A673 (cell line): Measurements from ENCODE around the gene AKAP12. TPM values are rescaled to one million over a fixed set of nuclear protein-coding genes. Genes with fewer than 3 reads are reported as not detected.

Source experiments
- BruUV-seq: library from RNA; stranded (reverse); fragments of 400-500 nt; replicated peaks from 2 replicates; lab custom pipeline; 2021; lab: Mats Ljungman, UMichigan
- CTCF ChIA-PET: fragments of 300-600 bp; sonication (Branson Sonifier 250); formaldehyde crosslinking; loops from one replicate; lab custom pipeline; 2022; ENCODE audit warnings: antibody characterized with exemption; lab: Charles Lee
- POLR2A ChIA-PET: fragments of 300-600 bp; sonication (Branson Sonifier 250); formaldehyde crosslinking; loops from one replicate; lab custom pipeline; 2022; ENCODE audit warnings: antibody characterized with exemption; ENCODE audit not compliant: low non-redundant PET; lab: Charles Lee
- DNase-seq: peaks from one replicate; pipeline ENCODE4 v3.0.0-alpha.2; 2015; ENCODE audit warnings: low spot score
- H3K27ac ChIP-seq: fragments of 200-600 bp; sonication (generic); 2 replicates; pipeline ENCODE4 v1.5.1; 2016; ENCODE audit warnings: mixed run types, low read depth, mild to moderate bottlenecking, mixed read lengths, antibody characterized with exemption, low read length; ENCODE audit not compliant: poor library complexity, severe bottlenecking
- H3K27me3 ChIP-seq: fragments of 200-600 bp; sonication (generic); replicated peaks from 2 replicates; pipeline ENCODE4 v1.6.1; 2017; ENCODE audit warnings: mixed run types, low read depth, mild to moderate bottlenecking, mixed read lengths, antibody characterized with exemption, low read length; ENCODE audit not compliant: insufficient read depth, poor library complexity
- H3K36me3 ChIP-seq: fragments of 200-600 bp; sonication (generic); 2 replicates; pipeline ENCODE4 v1.6.1; 2016; ENCODE audit warnings: mixed run types, mild to moderate bottlenecking, mixed read lengths, antibody characterized with exemption, low read length; ENCODE audit not compliant: insufficient read depth, poor library complexity, severe bottlenecking
- H3K4me1 ChIP-seq: fragments of 200-600 bp; sonication (generic); 2 replicates; pipeline ENCODE4 v1.6.1; 2017; ENCODE audit warnings: mixed run types, mild to moderate bottlenecking, mixed read lengths, antibody characterized with exemption, low read length; ENCODE audit not compliant: insufficient read depth, poor library complexity, severe bottlenecking
- H3K4me3 ChIP-seq: fragments of 200-600 bp; sonication (generic); 2 replicates; pipeline ENCODE4 v1.5.1; 2016; ENCODE audit warnings: low read depth, mixed run types, mild to moderate bottlenecking, mixed read lengths, low read length; ENCODE audit not compliant: poor library complexity, severe bottlenecking
- H3K9me3 ChIP-seq: fragments of 200-600 bp; sonication (generic); 2 replicates; pipeline ENCODE4 v1.6.1; 2016; ENCODE audit warnings: mixed run types, low read depth, mild to moderate bottlenecking, mixed read lengths, antibody characterized with exemption, low read length; ENCODE audit not compliant: poor library complexity, severe bottlenecking
- EZH2 ChIP-seq: fragments of 200-600 bp; sonication (generic); IDR thresholded peaks from 2 replicates; pipeline ENCODE4 v1.6.1; 2017; ENCODE audit warnings: borderline replicate concordance, low read depth, mild to moderate bottlenecking, mixed read lengths, antibody characterized with exemption, low read length; ENCODE audit not compliant: poor library complexity, severe bottlenecking
- intact Hi-C: fragments of 100-400 bp; cut with micrococcal nuclease; formaldehyde crosslinking; loops from one replicate; pipeline ENCODE4 v1.10.0; 2022; ENCODE audit not compliant: unreplicated experiment
- total RNA-seq: library from RNA; stranded (reverse); gene quantifications from 2 replicates; pipeline ENCODE4 v1.2.3, GENCODE V29; 2021
- TF ChIP-seq, protein P1 (sequence below): fragments of 300-800, 200-600 bp; sonication (generic); conservative IDR thresholded peaks from 2 replicates; pipeline ENCODE4 v1.5.1; 2017; ENCODE audit warnings: low read depth, mild to moderate bottlenecking, antibody characterized with exemption, low read length, moderate library complexity, mixed read lengths

Gene AKAP12
- total RNA-seq, 1 experiment from 2014 or later, result 37.3 TPM

DNA sequence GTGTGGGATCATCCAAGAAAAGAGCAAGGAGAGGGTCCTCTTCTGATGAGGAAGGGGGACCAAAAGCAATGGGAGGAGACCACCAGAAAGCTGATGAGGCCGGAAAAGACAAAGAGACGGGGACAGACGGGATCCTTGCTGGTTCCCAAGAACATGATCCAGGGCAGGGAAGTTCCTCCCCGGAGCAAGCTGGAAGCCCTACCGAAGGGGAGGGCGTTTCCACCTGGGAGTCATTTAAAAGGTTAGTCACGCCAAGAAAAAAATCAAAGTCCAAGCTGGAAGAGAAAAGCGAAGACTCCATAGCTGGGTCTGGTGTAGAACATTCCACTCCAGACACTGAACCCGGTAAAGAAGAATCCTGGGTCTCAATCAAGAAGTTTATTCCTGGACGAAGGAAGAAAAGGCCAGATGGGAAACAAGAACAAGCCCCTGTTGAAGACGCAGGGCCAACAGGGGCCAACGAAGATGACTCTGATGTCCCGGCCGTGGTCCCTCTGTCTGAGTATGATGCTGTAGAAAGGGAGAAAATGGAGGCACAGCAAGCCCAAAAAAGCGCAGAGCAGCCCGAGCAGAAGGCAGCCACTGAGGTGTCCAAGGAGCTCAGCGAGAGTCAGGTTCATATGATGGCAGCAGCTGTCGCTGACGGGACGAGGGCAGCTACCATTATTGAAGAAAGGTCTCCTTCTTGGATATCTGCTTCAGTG lies 110.8 kb downstream of the AKAP12 start:
- H3K36me3 ChIP-seq, result no peaks in the 10 kb centered on the region
- no peaks in the 10 kb centered on the region for H3K9me3 ChIP-seq
- H3K4me3 ChIP-seq, result no peak overlapping the region
- H3K27me3 ChIP-seq, result no peaks in the 10 kb centered on the region
- no TSS peak for BruUV-seq
- ChIA-PET POLR2A (no interaction called here), CTCF (interaction anchor here (0.6 kb wide), 1 partner anchor 56 kb away, joined by 4 read pairs; no protein-coding TSS in a partner anchor)
- no peak overlapping the region for H3K27ac ChIP-seq
- H3K4me1 ChIP-seq, result no peaks in the 10 kb centered on the region
- TF ChIP-seq EZH2, result no peak
- TF ChIP-seq, protein P1, sequence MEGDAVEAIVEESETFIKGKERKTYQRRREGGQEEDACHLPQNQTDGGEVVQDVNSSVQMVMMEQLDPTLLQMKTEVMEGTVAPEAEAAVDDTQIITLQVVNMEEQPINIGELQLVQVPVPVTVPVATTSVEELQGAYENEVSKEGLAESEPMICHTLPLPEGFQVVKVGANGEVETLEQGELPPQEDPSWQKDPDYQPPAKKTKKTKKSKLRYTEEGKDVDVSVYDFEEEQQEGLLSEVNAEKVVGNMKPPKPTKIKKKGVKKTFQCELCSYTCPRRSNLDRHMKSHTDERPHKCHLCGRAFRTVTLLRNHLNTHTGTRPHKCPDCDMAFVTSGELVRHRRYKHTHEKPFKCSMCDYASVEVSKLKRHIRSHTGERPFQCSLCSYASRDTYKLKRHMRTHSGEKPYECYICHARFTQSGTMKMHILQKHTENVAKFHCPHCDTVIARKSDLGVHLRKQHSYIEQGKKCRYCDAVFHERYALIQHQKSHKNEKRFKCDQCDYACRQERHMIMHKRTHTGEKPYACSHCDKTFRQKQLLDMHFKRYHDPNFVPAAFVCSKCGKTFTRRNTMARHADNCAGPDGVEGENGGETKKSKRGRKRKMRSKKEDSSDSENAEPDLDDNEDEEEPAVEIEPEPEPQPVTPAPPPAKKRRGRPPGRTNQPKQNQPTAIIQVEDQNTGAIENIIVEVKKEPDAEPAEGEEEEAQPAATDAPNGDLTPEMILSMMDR, result no peak
- no peak for DNase-seq
- intact Hi-C loops, result no loop called here

- Histone ChIP-seq H3K4me3 (no peak overlapping the region), H3K4me1 (no peaks in the 10 kb centered on the region), H3K27ac (no peak overlapping the region), H3K36me3 (peaks cover 4% of the 10 kb centered on the region), H3K9me3 (no peaks in the 10 kb centered on the region), H3K27me3 (no peaks in the 10 kb centered on the region)
- BruUV-seq, result no TSS peak
- TF ChIP-seq, protein P1, result no peak
- TF ChIP-seq EZH2, result no peak
- POLR2A ChIA-PET, result interaction anchor here (0.6 kb wide), 1 partner anchor 155 kb away, joined by 3 read pairs; no protein-coding TSS in a partner anchor
- intact Hi-C loops, result no loop called here
- DNase-seq, result no peak
- CTCF ChIA-PET, result no interaction called here
Observed at GRCh38 chr6:151351146-151351700, 111.5 kb downstream of the AKAP12 start.

- CTCF ChIA-PET, result no interaction called here
- DNase-seq, result no peak
Observed at GRCh38 chr6:151351731-151352130, 112.0 kb downstream of the AKAP12 start.

More at GRCh38 chr6:151351731-151352130, 112.0 kb downstream of the AKAP12 start:
- intact Hi-C loops, result no loop called here
- BruUV-seq, result no TSS peak
- H3K36me3 ChIP-seq, result peaks cover 9% of the 10 kb centered on the region
- no peak overlapping the region for H3K4me3 ChIP-seq
- H3K27me3 ChIP-seq, result no peaks in the 10 kb centered on the region
- POLR2A ChIA-PET, result interaction anchor here (0.6 kb wide), 1 partner anchor 156 kb away, joined by 3 read pairs; no protein-coding TSS in a partner anchor
- no peaks in the 10 kb centered on the region for H3K4me1 ChIP-seq
- no peak for TF ChIP-seq EZH2
- TF ChIP-seq, protein P1, result no peak
- H3K9me3 ChIP-seq, result no peaks in the 10 kb centered on the region
- no peak overlapping the region for H3K27ac ChIP-seq
